Measurements from ENCODE around the gene PAH.

Gene PAH

GRCh38 chr12:102962532-102962931 is 45.5 kb upstream of the PAH start:
- TF ChIP-seq, protein P1, sequence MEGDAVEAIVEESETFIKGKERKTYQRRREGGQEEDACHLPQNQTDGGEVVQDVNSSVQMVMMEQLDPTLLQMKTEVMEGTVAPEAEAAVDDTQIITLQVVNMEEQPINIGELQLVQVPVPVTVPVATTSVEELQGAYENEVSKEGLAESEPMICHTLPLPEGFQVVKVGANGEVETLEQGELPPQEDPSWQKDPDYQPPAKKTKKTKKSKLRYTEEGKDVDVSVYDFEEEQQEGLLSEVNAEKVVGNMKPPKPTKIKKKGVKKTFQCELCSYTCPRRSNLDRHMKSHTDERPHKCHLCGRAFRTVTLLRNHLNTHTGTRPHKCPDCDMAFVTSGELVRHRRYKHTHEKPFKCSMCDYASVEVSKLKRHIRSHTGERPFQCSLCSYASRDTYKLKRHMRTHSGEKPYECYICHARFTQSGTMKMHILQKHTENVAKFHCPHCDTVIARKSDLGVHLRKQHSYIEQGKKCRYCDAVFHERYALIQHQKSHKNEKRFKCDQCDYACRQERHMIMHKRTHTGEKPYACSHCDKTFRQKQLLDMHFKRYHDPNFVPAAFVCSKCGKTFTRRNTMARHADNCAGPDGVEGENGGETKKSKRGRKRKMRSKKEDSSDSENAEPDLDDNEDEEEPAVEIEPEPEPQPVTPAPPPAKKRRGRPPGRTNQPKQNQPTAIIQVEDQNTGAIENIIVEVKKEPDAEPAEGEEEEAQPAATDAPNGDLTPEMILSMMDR (IDR thresholded peaks at IDR 0.05; ENCODE audit: insufficient read depth, low read depth, low read length, missing control alignments), result no peak
- H3K4me3 ChIP-seq (ENCODE audit: low read depth, low read length), result no peak overlapping the region
- DNase-seq (ENCODE audit: low read depth), result no peak

- H3K4me3 ChIP-seq (ENCODE audit: low read depth, low read length), result no peak overlapping the region
- no peak for DNase-seq (ENCODE audit: low read depth)
- TF ChIP-seq, protein P1 (IDR thresholded peaks at IDR 0.05; ENCODE audit: insufficient read depth, low read depth, low read length, missing control alignments), result no peak
Observed at GRCh38 chr12:102961466-102961855, 44.4 kb upstream of the PAH start.

DNA sequence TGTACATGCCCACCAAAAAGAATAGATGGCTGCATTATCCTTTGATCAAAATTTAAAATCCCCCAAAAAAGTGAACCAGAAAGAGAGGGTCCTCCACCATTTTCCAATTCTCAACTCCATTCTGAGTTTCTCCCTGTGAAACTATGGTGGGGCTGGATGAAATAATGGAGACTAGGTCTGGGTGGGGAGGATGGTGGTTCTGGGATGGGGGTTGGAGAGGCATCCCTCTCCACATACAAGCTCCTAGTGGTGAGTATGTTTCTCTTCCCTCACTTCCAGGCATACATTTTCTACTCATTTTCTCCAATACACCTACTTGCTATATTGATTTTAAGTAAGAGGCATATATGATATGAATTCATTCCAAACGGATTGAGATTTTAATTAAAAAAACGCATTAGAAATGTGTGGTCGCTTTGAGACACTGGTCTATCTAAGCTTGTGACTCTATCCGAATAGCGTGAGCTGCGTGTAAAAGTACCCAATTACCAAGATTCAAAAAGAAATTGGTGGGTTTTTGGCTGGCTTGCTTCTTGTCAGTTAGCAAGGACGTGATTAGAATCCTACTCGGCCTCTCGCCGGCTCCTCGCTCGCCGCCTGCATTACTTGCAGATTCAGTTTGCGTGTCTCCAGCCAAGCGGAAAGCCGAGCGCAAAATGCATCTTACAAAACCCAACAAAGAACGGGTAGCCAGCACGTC is 43.9 kb upstream of the PAH start:
- DNase-seq (ENCODE audit: low read depth), result no peak
- no peak overlapping the region for H3K4me3 ChIP-seq (ENCODE audit: low read depth, low read length)
- TF ChIP-seq, protein P1 (IDR thresholded peaks at IDR 0.05; ENCODE audit: insufficient read depth, low read depth, low read length, missing control alignments), result no peak

- H3K4me3 ChIP-seq (ENCODE audit: low read depth, low read length), result no peak overlapping the region
- DNase-seq (ENCODE audit: low read depth), result no peak
- TF ChIP-seq, protein P1 (IDR thresholded peaks at IDR 0.05; ENCODE audit: insufficient read depth, low read depth, low read length, missing control alignments), result no peak
Observed at GRCh38 chr12:102959391-102959790, 42.3 kb upstream of the PAH start.

- peak overlapping the region; percentile 71; the same call in 1 of the 2 replicates for H3K4me3 ChIP-seq (ENCODE audit: low read depth, low read length)
- TF ChIP-seq, protein P1 (IDR thresholded peaks at IDR 0.05; ENCODE audit: insufficient read depth, low read depth, low read length, missing control alignments), result no peak
- no peak for DNase-seq (ENCODE audit: low read depth)
Observed at GRCh38 chr12:102958830-102959176, 41.8 kb upstream of the PAH start.

GRCh38 chr12:102958073-102958829 is 41.2 kb upstream of the PAH start:
- TF ChIP-seq, protein P1 (IDR thresholded peaks at IDR 0.05; ENCODE audit: insufficient read depth, low read depth, low read length, missing control alignments), result peak; percentile 2
- DNase-seq (ENCODE audit: low read depth), result peak; percentile 88
- H3K4me3 ChIP-seq (ENCODE audit: low read depth, low read length), result peak overlapping the region; percentile 71
